K562 (cell line): Measurements from ENCODE around the gene PPDPF. TPM values are rescaled to one million over a fixed set of nuclear protein-coding genes. Genes with fewer than 3 reads are reported as not detected.

Experiments
- ATAC-seq: fragments of 200-7000 bp; cut with Tn5 transposase; 3 replicates; pipeline ENCODE4 v1.9.1; 2020; ENCODE audit warnings: moderate library complexity
- BruUV-seq: library from RNA; stranded (reverse); fragments of 400-500 nt; replicated peaks from 2 replicates; lab custom pipeline; 2021; lab: Mats Ljungman, UMichigan
- CTCF ChIA-PET: fragments of 300-600 bp; formaldehyde crosslinking; extraction: SDS; loops from one replicate; lab custom pipeline; 2021; ENCODE audit warnings: low intra/inter-chr PET ratio; lab: Yijun Ruan, JAX
- POLR2A ChIA-PET: fragments of 300-600, 350-650 bp; sonication (Branson Sonifier 250); formaldehyde crosslinking; extraction: SDS; loops from one replicate; lab custom pipeline; 2021; ENCODE audit warnings: antibody characterized with exemption, inconsistent platforms; lab: Yijun Ruan, JAX
- DNase-seq, 4 experiments: peaks; one replicate each; pipeline versions ENCODE4 v3.0.0 to v3.0.0-alpha.2; 2011 to 2018; ENCODE audit warnings: low spot score in 3 of 4, mixed read lengths in 3 of 4; ENCODE audit errors: extremely low read depth in 1 of 4
- FAIRE-seq: peaks from 2 replicates; lab custom pipeline; 2011; peaks lifted over from hg19 to GRCh38; lab: Jason Lieb, UNC
- H2AFZ ChIP-seq: 2 replicates; pipeline ENCODE4 v1.6.0; 2011; ENCODE audit warnings: low read depth, low read length, control low read depth, inconsistent platforms
- H3K27ac ChIP-seq: fragments of 200-600 bp; 3 replicates; pipeline ENCODE4 v1.8.0; 2011; ENCODE audit warnings: low read depth, mild to moderate bottlenecking, control low read depth, inconsistent platforms, low read length, moderate library complexity, mixed read lengths; ENCODE audit errors: extremely low read depth
- H3K27me3 ChIP-seq, 2 experiments: fragments of 300-600 bp in 1 of 2; 2 replicates in 1 of 2; 3 replicates in 1 of 2; pipeline versions ENCODE4 v1.6.0 to v1.8.0; 2011; ENCODE audit warnings: inconsistent platforms in 2 of 2, low read length in 2 of 2, mild to moderate bottlenecking in 1 of 2, mixed read lengths in 1 of 2, moderate library complexity in 1 of 2; ENCODE audit not compliant: control insufficient read depth in 2 of 2, insufficient read depth in 2 of 2
- H3K36me3 ChIP-seq: fragments of 300-600 bp; 3 replicates; pipeline ENCODE4 v1.8.0; 2011; ENCODE audit warnings: mild to moderate bottlenecking, low read length, inconsistent platforms; ENCODE audit not compliant: control insufficient read depth, insufficient read depth
- H3K4me1 ChIP-seq, 2 experiments: fragments of 200-600 bp in 1 of 2; replicated peaks in 1 of 2; 2 replicates in 1 of 2; 3 replicates in 1 of 2; pipeline versions ENCODE4 v1.5.1 to v1.8.0; 2011; ENCODE audit warnings: inconsistent platforms in 2 of 2, low read length in 2 of 2, mild to moderate bottlenecking in 1 of 2, mixed read lengths in 1 of 2, moderate library complexity in 1 of 2; ENCODE audit not compliant: control insufficient read depth in 2 of 2, insufficient read depth in 2 of 2
- H3K4me2 ChIP-seq: 2 replicates; pipeline ENCODE4 v1.6.1; 2011; ENCODE audit warnings: low read length, control low read depth, inconsistent platforms, mixed read lengths; ENCODE audit not compliant: insufficient read depth
- H3K4me3 ChIP-seq: fragments of 200-600 bp; sonication (generic), shearing (Covaris generic); 2 replicates; pipeline ENCODE4 v1.5.1; 2016; ENCODE audit warnings: control low read depth, inconsistent platforms
- H3K79me2 ChIP-seq: fragments of 200-600 bp; 3 replicates; pipeline ENCODE4 v1.8.0; 2011; ENCODE audit warnings: low read length, inconsistent platforms; ENCODE audit not compliant: control insufficient read depth, insufficient read depth
- H3K9ac ChIP-seq, 2 experiments: 2 replicates each; pipeline versions ENCODE4 v1.6.0 to v1.6.1; 2011; ENCODE audit warnings: low read depth in 2 of 2, low read length in 2 of 2, control low read depth in 1 of 2, inconsistent platforms in 1 of 2, mild to moderate bottlenecking in 1 of 2, mixed read lengths in 1 of 2; ENCODE audit not compliant: insufficient read depth in 1 of 2
- H3K9me1 ChIP-seq: one replicate; pipeline ENCODE4 v1.6.0; 2011; ENCODE audit warnings: inconsistent platforms, mild to moderate bottlenecking, low read length, moderate library complexity; ENCODE audit not compliant: control insufficient read depth, insufficient read depth
- H3K9me3 ChIP-seq: replicated peaks from 2 replicates; pipeline ENCODE4 v1.5.1; 2011; ENCODE audit warnings: low read depth, low read length, inconsistent platforms; ENCODE audit not compliant: control insufficient read depth, insufficient read depth
- H4K20me1 ChIP-seq: replicated peaks from 2 replicates; pipeline ENCODE4 v1.6.1; 2011; ENCODE audit warnings: low read length, inconsistent platforms, mixed read lengths; ENCODE audit not compliant: control insufficient read depth, insufficient read depth
- CTCFL ChIP-seq: IDR thresholded peaks from 2 replicates; pipeline ENCODE4 v1.6.1; 2011; ENCODE audit warnings: borderline replicate concordance, low read depth, mild to moderate bottlenecking, moderate library complexity, low read length; ENCODE audit not compliant: insufficient read depth, poor library complexity, severe bottlenecking
- ETS1 ChIP-seq: conservative IDR thresholded peaks from 2 replicates; pipeline ENCODE4 v1.6.1; 2011; ENCODE audit warnings: low read depth, mild to moderate bottlenecking, low read length; ENCODE audit not compliant: control insufficient read depth
- RERE ChIP-seq: sonication (generic); formaldehyde crosslinking; IDR thresholded peaks from 2 replicates; pipeline ENCODE4 v1.8.0; 2023; ENCODE audit warnings: missing genetic modification reagents, mild to moderate bottlenecking, borderline replicate concordance
- SIX5 ChIP-seq, 2 experiments: IDR thresholded peaks; 2 replicates each; pipeline ENCODE4 v1.6.1; 2011; ENCODE audit warnings: low read length in 2 of 2, borderline replicate concordance in 1 of 2, low read depth in 1 of 2, mild to moderate bottlenecking in 1 of 2, moderate library complexity in 1 of 2; ENCODE audit not compliant: insufficient read depth in 1 of 2
- WGBS: fragments of 100-300 bp; shearing (Covaris generic); methylation state at CpG from one replicate; pipeline ENCODE4 v1.1.6; 2016; ENCODE audit warnings: low coverage, mixed read lengths; ENCODE audit not compliant: insufficient coverage; ENCODE audit errors: missing lambda C conversion rate; 5-methylcytosine and 5-hydroxymethylcytosine counted together
- in situ Hi-C: fragments of 300-500 bp; cut with MboI; formaldehyde crosslinking; loops from 4 replicates; pipeline ENCODE4 v1.15.0; 2018; ENCODE audit warnings: inconsistent platforms, mixed read lengths
- intact Hi-C: fragments of 100-400 bp; cut with micrococcal nuclease; formaldehyde crosslinking; loops from 2 replicates; pipeline ENCODE4 v1.14.2; 2022
- polyA plus RNA-seq, 8 experiments: library from polyadenylated mRNA; depleted of rRNA in 4 of 8; stranded (reverse) in 5 of 8; unstranded in 3 of 8; fragments of >200 nt; fragmentation: Nextera tagmentation in 2 of 8; fragmentation: Illumina TruSeq in 1 of 8; extraction: Ambion mirVana in 2 of 8; extraction: Trizol in 1 of 8; gene quantifications; 2 replicates each; pipeline versions ENCODE4 v1.2.1 to v1.2.3, GENCODE V29; 2011 to 2014; ENCODE audit warnings: inconsistent platforms in 1 of 8, missing spikeins in 1 of 8
- total RNA-seq, 7 experiments: library from RNA; depleted of rRNA in 6 of 7; stranded (reverse); fragments of >200 nt in 6 of 7; fragmentation: Illumina TruSeq in 2 of 7; extraction: Trizol in 2 of 7; gene quantifications; 2 replicates each; pipeline versions ENCODE4 v1.2.1 to v1.2.3, GENCODE V29; 2011 to 2021; ENCODE audit warnings: low replicate concordance in 1 of 7

PPDPF gene
- total and polyA plus RNA-seq, 9 of the 15 experiments (the other 6 are each of a cell fraction or from before 2014, with no cell fraction given): 0.77 to 233 (median 10.5) TPM

- BruUV-seq: no TSS peak
- ATAC-seq (no peak), DNase-seq (no peak), FAIRE-seq (no peak)
- no peaks in the 10 kb centered on the region for H3K36me3 ChIP-seq
- H4K20me1 ChIP-seq: peaks cover 12% of the 10 kb centered on the region
- 24% methylated on average over 7 of the region's 8 CpGs for WGBS
- no peaks in the 10 kb centered on the region for H3K27me3 ChIP-seq
- in situ Hi-C loops (no loop called here), intact Hi-C loops (no loop called here)
- TF ChIP-seq CTCFL (no peak), ETS1 (no peak), SIX5 (IDR thresholded peaks at IDR 0.05; ENCODE audit: borderline replicate concordance in 1 of 2, insufficient read depth in 1 of 2, low read depth in 1 of 2, low read length in 2 of 2) (no peak), RERE (CRISPR knock-in tag) (no peak)
- no peaks in the 10 kb centered on the region for H3K9me1 ChIP-seq
- H2AFZ ChIP-seq: no peak overlapping the region
- no peak overlapping the region for H3K4me2 ChIP-seq
- H3K9me3 ChIP-seq: no peaks in the 10 kb centered on the region
- H3K9ac ChIP-seq: no peak overlapping the region
- CTCF ChIA-PET: interaction anchor here (0.9 to 1.3 kb wide), 2 partner anchors 19 to 24 kb away, joined by 4 to 5 read pairs; no protein-coding TSS in a partner anchor
- H3K27ac ChIP-seq: no peak overlapping the region
- H3K79me2 ChIP-seq: no peaks in the 10 kb centered on the region
- POLR2A ChIA-PET: no interaction called here
- H3K4me1 ChIP-seq: peaks cover 0 to 66% of the 10 kb centered on the region in 2 experiments; a peak in 3 of 5 replicates
- no peak overlapping the region for H3K4me3 ChIP-seq
These were observed 25.3 kb upstream of the PPDPF start for GRCh38 chr20:63495167-63495720.
